Measurements from ENCODE around the gene CFAP251.
"Not testable (repeated sequence)": the region's sequence is repeated elsewhere in the genome, so short reads cannot be mapped to it uniquely, and the experiment has no call there.

Gene CFAP251

DNA sequence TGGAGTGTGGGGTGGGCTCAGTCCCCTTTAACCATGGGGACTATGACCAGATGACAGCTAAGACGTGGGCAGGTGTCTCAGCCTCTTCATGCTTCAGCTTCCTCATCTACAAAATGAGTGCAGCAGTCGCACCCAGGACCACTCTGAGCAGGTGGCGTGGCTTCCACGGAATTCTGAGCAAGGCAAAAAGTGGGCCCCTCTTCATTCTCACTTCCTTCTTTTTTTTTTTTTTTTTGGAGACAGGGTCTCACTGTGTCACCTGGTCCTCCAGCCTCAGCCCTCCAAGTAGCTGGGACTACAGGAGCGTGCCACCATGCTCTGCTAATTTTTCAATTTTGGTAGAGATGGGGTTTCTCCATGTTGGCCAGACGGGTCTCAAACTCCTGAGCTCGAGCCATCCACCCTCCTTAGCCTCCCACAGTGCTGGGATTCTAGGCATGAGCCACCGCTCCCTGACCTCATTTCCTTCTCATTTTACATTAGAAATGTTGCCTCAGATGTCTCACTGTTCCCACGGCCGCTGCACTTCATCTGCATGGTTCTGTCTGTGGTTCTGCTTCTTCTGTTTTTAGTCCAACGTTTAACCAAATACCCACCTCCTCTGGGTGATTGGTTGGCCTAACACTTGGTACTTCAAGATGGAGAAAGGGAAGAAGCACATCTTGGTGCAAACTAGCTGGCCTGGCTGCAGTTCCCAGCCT, 61.9 kb downstream of the CFAP251 start:
- no peak for DNase-seq

DNA sequence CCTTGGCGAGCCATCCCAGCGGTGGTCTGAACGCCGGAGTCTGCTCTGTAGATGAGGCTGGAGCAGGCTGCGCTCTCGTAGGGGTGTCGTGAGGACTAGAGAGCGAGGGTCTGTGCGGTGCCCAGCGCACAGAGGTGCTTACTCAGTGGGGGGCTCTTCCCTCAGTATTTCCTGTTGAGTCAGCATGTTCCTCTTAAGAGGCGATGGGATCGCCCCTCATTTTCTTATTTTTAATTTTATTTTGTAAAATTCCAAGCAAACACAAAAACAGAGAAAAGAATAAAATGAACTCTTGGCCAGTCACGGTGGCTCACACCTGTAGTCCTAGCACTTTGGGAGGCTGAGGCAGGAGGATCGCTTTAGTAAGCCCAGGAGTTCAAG, 62.5 kb downstream of the CFAP251 start:
- DNase-seq: no peak

DNA sequence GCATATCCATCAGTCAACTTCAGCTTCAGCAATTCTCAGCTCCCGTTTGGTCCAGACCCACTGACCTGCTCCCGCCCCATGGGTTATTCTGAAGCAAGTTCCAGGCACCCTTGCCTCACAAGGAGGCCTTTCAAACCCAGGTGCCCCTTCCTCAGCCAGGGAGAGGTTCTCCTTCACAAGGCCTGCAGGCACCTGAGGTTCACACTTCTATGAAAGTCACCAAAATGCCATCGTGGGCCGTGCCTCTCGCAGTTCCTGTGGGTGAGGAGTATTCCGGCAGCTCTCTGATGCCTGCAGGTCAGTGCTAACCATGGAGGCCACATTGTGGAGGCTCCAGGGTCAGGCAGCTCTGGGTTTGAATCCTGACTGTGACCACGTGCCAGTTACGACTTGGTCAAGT, 63.1 kb downstream of the CFAP251 start:
- DNase-seq: no peak

DNA sequence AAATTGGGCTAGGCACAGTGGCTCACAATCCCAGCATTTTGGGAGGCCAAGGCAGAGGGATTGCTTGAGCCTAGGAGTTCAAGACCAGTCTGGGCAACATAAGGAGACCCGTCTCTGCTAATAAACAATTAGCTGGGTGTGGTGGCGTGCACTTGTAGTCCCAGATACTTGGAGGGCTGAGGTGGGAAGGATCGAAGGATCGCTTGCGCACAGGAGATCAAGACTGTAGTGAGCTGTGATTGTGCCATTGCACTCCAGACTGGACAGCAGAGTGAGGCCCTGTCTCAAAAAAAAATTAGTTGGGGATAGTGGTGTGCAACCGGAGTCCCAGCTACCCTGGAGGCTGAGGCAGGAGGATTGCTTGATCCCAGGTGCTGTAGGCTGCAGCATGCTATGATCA, 64.6 kb downstream of the CFAP251 start:
- DNase-seq: no peak

DNA sequence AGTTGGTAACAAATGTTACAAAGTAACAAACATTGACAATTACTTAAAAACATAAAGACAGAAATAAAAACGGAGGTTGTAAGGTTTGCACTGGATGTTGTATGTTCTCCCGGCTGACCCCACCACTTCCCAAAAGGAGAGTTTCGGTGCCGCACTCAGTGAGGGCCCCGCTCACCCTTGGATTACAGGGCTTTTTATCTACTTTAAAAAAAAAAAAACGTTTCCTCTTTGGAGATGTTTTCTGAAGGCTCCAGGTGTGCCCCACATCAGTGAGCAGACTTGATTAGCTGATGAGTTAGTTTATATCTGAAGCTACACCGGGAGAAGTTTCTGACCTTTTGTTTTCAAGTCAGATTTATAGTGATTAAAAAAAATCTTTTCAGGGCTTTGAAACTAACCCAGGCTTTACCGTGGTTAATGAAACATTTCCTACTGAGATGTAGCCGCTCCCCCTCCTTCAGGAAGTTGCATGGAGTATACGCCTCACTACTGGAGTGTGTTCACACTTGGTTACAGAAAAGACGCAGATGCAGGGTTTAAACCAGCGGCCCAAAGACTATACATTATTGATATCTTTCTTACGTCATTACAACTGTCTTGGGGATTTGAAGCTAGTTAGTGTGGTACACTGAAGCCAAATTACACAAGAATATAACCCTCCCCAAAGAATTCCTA, 65.3 kb downstream of the CFAP251 start:
- DNase-seq: no peak

DNA sequence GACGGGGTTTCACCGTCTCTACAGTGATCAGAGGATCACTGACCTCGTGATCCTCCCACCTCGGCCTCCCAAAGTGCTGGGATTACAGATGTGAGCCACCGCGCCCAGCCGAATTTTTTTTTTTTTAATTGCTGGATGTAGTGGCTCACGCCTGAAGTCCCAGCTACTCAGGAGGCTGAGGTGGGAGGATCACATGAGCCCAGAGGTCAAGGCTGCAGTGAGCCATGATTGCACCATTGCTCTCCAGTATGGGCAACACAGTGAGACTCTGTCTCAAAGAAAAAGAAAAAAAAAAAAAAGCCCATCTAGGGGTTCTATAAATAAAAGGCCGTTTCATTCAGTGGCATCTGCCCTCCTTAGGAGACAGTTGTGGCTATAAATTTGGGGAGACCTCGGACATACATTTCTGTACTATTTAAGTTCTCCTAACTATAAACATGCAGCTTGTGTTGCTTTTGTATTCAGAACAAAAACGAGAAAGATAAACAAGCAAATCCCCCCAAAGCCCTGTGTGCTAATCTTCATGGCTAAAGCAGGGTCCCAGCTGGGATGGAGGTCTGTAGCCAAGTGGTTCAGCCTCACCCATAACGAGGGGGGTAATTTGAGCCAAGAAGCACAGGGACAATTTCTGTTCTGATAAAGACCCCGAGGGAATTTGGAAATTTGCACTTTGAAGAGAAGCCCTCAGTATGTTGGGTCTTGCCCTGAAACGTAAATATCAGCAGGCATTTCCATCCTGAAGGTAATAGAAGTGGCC, 68.3 kb downstream of the CFAP251 start:
- DNase-seq: no peak

DNA sequence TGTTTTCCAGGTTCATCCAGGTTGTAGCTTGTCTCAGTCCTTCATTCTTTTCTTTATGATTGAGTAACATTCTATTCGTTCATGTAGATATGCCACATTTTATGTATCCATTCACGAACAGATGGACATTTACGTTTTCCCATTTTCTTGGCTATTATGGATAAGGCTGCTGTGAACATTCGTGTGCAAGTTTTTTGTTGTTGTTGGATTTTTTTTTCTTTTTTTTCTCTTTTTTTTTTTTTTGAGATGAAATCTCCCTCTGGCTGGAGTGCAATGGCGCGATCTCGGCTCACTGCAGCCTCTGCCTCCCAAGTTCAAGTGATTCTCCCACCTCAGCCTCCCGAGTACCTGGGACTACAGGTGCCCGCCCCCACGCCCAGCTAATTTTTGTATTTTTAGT, 70.1 kb downstream of the CFAP251 start:
- DNase-seq: not testable (repeated sequence)

DNA sequence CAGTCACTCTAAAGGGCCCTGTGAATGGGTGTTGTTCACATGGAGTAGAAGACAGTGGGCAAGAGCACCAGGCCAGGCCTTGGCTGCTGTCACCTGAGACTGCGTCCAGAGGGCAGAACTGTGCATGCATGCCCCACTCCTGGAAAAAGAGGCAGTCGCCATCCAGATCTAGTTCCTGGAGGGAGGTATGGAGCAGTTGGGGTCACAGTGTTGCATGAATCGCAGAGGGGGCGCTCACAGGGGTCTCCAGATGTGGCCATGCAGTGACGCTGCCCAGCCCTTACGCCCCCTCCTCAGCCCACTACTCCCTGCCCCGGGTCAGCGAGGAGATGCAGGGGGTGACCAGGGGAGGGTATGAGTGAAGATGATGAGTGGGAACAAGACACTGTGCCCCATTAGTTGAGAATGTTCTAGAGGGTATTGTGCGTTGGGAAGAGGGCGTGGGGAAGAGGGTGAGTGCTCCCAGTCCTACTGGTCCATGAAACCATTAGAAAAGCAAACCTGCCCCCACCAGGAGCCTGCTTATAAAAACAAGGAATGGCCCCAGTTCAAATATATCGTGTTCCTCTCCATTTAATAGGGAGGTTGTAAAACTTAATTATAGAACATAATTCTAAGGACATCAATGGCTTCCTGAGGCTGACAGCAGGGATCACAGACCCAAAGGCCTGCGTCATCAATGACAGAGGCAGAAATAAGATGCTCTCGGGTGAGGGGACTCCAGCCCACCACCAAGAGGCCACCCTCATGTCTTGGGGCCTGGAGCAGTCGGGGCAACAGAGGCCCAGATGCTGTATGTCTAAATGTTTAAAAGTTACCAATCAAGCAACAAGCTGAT, 71.1 kb downstream of the CFAP251 start:
- no peak for DNase-seq

DNA sequence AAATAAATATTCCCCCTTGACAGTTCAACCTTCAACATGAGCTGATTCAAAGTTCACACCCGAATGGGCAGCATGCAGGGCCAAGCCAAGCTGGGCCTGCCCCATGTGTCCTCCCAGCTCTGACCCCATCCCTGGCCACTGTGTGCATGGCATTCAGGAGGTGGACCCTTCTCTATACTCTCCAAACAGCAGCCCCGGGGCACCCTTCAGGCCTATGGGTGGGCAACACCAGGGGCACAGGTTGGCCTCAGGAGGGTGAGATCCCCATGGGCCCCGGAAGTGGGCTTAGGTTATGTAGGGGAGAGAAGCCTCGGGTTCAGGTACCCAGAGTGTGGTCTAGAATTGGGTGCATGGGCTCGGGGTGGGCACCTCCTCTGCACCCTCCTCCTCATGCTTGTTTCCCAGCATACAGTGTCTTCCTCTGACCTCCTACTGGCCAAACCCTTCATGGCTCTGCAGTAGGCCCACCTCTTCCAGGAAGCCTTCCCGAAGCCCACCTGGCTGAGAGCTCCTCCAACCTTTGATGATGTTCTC, 71.8 kb downstream of the CFAP251 start:
- no peak for DNase-seq

DNA sequence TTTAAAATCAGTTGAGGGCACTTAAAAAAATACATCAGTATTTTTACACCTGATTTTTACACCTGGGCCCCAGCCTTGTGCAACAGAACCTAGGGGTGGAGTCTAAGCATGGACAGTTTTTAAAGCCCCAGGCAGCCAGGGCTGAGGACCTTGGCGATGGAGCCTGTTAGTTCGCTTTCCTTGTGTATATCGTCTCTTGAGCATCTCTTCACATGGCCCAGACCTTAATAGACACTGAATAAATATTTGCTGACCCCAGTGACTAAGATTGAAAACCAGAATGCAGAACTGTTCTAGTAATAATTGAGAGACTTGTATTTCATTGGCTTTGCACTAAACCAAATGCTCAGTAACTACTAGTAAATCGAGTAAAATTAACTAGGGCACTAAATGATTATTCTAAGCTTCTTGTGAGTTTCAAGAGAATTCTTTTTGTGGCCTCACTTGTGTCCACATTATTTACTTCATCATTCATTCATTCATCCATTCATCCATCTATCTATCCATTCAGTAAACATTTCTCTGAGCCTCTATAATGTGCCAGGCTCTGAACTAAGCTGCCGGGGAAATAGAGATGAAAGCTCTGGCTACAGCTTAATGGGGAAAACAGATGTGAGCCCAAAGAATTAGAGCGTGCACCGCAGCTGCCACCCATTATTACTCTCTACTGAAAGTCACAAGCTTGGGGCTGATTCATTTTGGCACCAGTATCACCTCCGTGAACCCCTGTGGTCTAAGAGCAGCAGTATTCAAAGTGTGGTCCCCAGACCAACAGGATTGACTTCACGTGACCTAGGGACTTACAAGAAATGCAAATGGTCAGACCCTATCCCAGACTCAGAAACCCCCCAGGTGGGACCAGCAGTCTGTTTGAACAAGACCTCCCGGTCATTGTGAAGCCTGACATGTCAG, 72.6 kb downstream of the CFAP251 start:
- DNase-seq: no peak

DNA sequence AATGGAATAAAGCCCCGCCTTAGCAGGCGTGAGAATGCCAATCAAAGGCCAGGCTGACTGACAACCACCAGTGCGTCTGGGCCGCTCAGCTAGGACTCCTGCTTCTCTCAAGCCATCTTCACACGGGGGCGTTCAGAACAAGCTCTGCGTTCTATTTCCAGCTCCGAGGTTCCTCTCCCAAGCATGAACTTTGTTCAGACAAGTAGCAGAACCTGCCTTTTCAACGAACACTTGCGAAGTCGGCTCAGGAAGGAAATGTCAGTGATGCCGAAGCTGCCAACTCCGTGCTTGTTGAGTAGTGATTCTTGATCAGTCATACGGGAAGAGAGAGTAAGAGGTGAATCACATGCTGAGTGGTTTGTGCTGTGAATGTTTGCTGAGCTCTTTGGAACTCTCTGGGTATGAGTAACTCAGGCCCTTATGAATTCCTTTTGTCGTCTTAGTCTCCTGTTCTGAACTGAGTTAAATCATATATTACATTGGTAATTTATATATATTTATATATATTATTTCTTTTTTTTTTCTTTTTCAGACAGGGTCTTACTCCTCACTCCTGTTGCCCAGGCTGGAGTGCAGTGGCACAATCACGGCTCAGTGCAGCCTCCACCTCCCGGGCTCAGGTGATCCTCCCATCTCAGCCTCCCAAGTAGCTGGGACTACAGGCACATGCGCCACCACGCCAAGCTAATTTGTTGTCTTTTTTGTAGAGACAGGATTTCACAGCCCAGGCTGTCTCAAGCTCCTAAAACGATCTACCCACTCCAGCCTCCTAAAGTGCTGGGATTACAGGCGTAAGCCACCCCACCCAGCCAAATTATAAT, 73.9 kb downstream of the CFAP251 start:
- DNase-seq: peak; percentile 12

DNA sequence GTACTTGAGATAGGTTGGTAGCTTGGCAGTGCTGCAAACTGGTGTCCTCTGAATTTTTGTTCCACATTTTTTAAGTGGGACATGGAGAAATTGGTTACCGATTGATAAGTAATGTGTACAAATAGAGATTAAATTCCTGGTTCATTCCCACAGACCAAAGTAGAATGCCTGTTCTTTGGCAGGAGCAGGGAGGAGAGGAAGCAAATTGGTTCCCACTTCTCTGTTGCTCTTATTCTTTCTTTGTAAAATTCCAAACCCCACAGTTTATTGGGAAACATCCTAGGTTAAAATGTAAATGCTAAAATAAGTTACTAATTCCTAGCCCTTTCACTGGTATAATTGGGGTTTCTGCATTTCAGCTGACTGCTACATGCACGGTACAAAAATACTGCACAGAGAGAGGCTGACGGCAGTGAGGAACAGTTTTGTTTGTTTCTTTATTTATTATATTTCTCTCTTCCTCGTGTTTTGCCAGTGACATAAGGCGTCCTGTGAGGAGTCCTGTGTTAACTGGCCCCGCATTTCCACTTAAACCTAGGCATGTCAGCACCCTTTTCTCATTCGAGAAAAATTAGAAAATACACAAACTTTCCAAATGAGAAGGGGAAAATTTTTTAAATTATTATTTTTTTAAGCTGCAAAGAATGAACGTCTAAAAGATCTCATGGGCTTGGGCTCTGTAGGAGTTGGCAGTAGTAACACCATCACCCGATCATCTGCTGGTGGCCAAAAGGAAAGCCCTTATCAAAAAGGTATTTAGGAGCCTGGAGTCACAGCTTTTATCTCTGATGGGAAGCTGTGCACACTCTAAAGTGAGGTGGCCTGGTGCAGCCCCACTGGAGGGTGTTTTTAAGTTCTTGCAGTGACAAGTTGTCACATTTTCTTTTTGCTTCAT, 77.9 kb downstream of the CFAP251 start:
- no peak for DNase-seq

DNA sequence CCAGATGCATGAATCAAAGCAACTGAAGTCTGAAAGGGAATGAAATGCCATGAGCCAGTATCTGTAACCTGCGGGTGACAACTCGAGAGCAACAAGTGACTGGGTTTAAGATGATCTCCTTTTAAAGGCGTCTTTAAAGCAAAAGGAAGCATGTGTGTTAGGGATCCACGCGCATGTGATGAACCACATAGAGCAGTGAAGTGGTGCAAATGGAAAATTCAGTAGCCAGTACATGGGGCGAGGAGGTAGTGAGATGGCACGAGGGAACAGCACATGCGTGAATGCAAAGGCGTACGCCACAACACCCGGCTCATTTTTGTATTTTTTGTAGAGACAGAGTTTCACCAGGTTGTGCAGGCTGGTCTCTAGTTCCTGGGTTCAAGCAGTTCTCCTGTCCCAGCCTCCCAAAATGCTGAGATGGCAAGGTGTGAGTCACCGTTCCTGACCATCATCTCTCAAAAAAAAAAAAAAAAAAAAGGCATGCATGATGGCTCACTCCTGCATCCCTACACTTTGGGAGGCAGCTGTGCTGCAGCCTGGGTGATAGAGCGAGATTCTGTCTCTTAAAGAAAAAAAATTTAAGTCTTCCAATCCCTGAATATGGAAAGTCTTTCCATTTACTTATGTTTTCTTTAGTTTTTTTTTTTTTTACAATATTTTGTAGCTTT, 78.7 kb downstream of the CFAP251 start:
- DNase-seq: no peak

DNA sequence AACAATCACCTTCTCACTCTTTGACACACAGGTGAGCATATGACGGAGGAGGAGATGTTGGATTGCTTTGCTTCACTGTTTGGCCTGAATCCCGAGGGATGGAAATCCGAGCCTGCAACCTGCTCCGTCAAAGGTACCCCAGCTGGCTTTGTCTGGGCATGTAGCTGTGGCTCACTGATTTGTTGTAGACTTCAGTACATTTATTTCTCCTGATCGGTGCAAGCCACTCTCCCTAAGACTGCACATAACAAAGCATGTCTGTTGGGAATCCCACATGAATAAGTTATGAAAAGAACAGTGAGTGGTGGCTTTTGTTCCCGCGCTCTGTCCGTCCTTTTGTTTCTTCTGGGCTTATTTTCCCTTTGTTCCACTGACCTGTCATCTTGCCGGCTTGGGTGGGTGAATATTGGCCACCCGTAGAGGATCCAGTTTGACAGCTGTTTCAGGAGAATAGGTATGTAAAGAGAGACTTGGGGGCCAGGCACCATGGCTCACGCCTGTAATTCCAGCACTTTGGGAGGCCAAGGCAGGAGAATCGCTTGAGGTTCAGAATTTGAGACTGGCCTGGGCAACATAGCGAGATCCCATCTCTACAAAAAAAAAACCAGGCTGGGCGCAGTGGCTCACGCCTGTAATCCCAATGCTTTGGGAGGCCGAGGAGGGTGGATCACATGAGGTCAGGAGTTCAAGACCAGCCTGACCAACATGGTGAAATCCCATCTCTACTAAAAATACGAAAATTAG, 83.2 kb downstream of the CFAP251 start:
- DNase-seq: no peak

DNA sequence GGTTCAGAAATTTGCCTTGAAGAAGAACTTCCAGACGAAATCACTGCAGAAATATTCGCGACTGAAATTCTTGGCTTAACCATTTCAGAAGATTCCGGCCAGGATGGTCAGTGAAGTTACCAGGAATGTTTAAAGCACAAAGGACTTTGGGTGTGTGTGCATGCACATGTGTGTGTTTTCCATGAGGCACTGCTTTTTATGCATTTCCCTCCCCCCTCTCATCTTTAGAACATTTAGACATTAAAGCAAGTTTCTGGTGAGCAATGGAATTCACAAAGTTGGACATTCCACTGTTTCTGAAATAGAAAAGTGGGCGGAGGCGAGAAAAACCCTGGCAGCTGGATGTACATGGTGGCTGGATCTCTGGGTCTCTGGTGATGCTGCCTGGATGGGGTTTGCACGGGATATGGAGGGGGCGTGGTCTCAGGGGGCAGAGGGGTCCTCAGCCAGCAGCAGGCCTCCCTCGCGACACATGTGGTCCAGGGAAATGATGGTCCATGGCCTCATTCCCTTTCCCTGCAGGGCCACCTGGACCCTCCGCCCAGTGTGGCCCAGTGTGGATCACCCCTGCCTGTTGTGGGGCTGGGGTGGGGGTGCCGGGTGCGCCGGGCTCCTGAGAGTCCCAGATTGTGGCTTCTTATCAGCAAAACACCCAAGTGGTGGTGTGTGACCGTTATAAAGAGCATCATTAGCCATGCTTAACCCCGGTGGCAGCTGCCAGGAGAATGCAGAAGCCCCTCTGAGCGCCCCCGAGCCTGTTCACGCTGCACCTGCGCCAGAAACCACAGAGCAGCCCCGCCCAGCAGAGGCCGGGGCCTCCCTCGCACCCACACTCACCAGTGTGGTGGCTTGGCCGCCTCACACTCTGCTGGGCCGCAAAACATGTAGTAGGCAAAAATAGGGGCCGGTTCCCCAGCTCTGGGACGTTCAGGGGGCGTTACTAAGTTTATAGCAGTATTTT, 85.5 kb downstream of the CFAP251 start:
- peak; percentile 10 for DNase-seq

DNA sequence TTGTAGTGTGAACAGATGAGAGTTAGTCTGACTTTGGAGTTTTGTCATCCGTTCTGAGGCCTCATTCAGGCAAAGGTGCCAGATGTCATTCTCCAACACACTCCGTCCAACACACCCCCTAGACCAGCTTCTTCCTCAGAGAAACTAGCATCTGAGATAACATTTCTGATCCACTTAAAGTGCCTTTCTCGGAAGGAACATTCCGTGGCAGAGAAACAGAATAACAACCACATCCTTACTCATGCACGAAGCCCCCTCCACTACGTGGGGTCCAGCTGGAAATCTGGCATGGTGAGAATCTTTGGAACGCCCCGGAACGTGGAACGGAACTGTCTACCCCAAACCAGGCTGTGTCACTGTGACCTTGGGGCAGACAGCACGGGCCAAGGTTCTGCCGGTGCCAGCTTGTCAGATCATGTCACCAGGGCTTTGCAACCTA, 86.3 kb downstream of the CFAP251 start:
- no peak for DNase-seq

DNA sequence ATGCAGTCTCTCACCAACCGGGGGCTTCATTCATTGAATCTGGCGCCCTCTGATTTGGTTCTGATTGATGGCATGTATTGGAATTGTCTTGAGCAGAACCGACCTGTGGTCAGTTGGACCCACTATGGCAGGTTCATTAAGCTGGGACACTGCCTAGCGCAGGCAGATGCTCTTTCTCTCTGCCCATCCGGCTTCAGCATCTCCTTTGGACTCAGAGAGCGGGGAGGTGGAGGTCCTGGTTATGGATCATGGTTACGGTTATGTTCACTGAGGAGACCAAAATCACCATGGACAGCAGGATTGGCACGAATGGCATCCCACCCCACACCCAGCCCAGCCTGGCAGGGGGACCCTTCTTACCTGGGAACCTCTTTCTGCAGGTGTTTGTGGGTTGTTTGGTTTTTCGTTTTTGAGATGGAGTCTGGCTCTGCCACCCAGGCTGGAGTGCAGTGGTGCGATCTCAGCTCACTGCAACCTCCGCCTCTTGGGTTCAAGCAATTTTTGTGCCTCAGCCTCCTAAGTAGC, 86.9 kb downstream of the CFAP251 start:
- no peak for DNase-seq

Data from activated gamma-delta T cell treated with Interleukin-2 at 50 U/mL for 16 hours (primary cell).